Measurements from ENCODE around the gene MAN1C1. TPM values are rescaled to one million over a fixed set of nuclear protein-coding genes. Genes with fewer than 3 reads are reported as not detected.

The MAN1C1 gene
- total and polyA plus RNA-seq, 9 of the 15 experiments (the other 6 are each of a cell fraction or from before 2014, with no cell fraction given): 0.04 to 0.44 (median 0.10) TPM; not detected in 3

DNA sequence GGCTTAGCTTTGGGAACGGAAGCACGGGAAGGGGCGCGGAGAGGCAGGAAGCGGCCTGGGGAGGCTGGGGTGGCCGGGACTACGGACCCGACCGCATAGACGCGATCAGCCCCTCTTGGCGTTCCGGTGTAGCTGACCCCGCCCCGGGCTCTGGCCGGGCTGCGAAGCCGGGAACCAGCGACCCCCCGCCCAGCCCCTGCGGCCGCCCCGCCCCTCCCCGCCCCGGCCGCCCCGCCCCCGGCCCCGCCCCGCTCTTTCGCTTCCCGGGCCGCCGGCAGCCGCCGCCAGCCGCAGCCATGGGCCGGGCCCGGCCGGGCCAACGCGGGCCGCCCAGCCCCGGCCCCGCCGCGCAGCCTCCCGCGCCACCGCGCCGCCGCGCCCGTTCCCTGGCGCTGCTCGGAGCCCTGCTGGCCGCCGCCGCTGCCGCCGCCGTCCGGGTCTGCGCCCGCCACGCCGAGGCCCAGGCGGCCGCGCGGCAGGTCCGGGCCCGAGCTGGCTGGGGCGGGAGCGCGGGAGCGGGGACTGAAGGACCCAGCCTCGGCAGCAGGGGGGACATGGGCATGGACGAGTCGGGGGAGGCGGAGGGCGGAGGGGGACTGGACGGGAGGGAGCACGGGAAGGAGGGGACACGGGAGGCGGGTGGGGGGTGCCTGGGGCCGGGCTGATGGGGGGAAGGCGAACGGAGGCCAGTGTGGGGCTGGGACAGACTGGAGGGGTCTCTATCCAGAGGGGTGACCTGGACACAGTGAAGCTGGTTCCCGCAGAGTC is 183.5 kb downstream of the MAN1C1 start, which contains the start of gene SELENON (continued):
- TF ChIP-seq RREB1 (CRISPR knock-in tag; IDR thresholded peaks at IDR 0.05) (no peak), GABPA (tag; conservative IDR thresholded peaks at IDR 0.05; ENCODE audit: low read depth) (peak; percentile 69), MAZ (CRISPR knock-in tag; conservative IDR thresholded peaks at IDR 0.05 in 1 of 2, IDR thresholded peaks at IDR 0.05 in 1 of 2) (0 out of 4 replicates have a peak, but pooled peaks of 1 of the 2 experiments have one; percentile 41), ZSCAN29 (IDR thresholded peaks at IDR 0.05) (peak; percentile 98), ZFX (CRISPR knock-in tag; IDR thresholded peaks at IDR 0.05) (peak; percentile 82), E2F6 (IDR thresholded peaks at IDR 0.05; ENCODE audit: borderline replicate concordance in 1 of 2, extremely low read depth in 1 of 2, insufficient read depth in 1 of 2, insufficient read length in 1 of 2, low read depth in 1 of 2, low read length in 1 of 2, poor library complexity in 1 of 2, severe bottlenecking in 1 of 2) (peak in 1 of 2 experiments; percentile 83), RBBP5 (IDR thresholded peaks at IDR 0.05; ENCODE audit: borderline replicate concordance, insufficient read depth, low read length, poor library complexity, severe bottlenecking) (peak; percentile 8), LCOR (CRISPR knock-in tag; IDR thresholded peaks at IDR 0.05) (0 out of 2 replicates have a peak, but pooled peaks have one; percentile 4), OTX1 (CRISPR knock-in tag; IDR thresholded peaks at IDR 0.05) (peak; percentile 43; the same call in 1 of the 2 replicates), MYC (IDR thresholded peaks at IDR 0.05; ENCODE audit: low read depth, low read length) (0 out of 2 replicates have a peak, but pooled peaks have one; percentile 27), MYC (CRISPR knock-in tag; IDR thresholded peaks at IDR 0.05; ENCODE audit: borderline replicate concordance, low read depth) (no peak), NFXL1 (CRISPR knock-in tag; IDR thresholded peaks at IDR 0.05) (no peak), VEZF1 (CRISPR knock-in tag; IDR thresholded peaks at IDR 0.05) (peak; percentile 78), GABPB1 (CRISPR knock-in tag; IDR thresholded peaks at IDR 0.05) (peak; percentile 39; the same call in 1 of the 2 replicates)
- TF ChIP-seq, protein P1, sequence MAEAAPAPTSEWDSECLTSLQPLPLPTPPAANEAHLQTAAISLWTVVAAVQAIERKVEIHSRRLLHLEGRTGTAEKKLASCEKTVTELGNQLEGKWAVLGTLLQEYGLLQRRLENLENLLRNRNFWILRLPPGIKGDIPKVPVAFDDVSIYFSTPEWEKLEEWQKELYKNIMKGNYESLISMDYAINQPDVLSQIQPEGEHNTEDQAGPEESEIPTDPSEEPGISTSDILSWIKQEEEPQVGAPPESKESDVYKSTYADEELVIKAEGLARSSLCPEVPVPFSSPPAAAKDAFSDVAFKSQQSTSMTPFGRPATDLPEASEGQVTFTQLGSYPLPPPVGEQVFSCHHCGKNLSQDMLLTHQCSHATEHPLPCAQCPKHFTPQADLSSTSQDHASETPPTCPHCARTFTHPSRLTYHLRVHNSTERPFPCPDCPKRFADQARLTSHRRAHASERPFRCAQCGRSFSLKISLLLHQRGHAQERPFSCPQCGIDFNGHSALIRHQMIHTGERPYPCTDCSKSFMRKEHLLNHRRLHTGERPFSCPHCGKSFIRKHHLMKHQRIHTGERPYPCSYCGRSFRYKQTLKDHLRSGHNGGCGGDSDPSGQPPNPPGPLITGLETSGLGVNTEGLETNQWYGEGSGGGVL (CRISPR knock-in tag; IDR thresholded peaks at IDR 0.05): no peak
